Hematopoietic multipotent progenitor cell treated with erythropoietin and hydrocortisone succinate and interleukin-3 and kit ligand, for 17 days (in vitro differentiated cells): ENCODE measurements around the gene AGA.

Experiments
- DNase-seq: peaks from one replicate; pipeline ENCODE4 v3.0.0-alpha.2; 2015; ENCODE audit warnings: low spot score

The AGA gene

DNA sequence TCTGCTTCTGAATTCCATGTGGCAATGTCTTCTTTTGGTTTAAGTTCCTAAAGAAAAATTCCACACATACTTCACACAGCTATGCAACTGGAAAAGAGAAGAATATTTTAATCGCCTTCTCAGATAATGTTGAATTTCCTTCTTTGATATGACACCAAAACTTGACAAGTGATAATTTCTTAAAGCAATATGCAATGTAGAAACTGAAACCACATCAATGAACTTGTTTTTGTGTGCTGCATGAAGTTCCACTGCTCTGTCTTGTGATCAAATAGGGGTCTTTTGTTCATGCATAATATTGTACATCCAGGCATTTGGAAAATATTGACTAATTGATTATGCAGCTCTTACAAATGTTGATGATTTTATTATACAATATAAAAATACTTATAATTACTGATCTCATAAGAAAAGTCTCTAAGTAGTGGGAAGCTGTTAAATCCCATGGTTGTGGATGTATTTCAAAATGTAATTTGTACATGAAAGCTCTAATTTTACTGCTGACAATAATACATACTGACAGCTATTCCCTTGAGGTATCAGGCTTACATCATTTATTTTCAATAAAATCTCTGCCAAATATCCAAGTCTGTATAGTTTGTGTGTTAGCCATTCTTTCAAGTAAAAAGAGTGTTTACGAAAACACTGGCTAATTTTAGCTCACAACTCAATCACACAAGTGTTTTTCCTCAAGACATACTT lies 56.5 kb downstream of the AGA start:
- DNase-seq: no peak

DNA sequence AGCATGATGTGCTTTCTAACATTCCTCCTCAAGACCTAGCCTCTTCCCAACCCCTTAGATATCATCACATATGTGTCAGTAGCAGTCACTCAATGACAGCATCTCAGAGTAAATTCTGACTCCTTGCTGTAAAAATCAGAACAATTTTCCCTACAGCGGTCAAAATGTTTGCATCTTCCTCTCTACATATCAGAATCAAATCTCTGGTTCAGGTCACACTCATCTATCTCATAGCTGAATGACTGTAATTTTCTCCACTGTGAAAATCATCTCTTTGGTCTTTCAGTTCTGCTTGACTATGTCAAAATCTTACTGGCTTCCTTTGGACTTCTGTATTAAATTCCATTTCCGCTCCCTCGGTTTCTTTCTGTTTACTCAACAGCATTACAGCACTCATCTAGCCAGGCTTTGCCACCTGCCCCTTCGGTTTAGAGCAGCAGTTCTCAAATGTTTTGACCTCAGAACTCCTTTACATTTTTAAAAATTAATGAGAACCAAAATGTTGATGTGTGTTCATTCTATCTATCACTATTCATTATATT lies 57.3 kb downstream of the AGA start:
- DNase-seq: no peak

DNA sequence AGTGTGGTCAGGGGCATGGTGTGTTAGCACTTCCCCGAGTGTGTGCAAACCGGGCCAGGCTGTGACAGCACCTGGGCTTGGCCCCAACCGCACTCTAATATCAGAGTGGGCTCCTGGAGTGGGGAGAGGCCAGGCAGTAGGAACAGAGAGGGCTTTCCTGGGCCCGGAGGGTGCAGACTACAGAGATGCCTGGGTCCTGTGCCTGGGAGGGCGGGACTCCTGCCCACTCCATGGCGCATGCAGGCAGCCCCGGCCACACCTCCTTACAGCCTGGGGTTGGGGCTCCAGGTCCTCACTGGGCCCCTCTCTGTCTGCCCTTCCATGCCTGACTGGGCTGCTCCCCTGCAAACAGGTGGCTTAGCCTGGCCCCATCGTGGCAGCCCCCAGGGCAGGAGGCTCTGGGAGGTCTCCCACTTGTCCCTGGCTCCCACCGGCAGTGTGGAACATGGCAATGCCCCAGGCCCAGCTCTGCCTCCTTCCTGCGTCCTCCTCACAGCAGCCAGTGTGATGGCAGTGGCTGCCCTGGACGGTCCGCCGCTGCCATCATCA lies 60.4 kb downstream of the AGA start:
- no peak for DNase-seq
